ENCODE results near the gene MCL1. TPM values are rescaled to one million over a fixed set of nuclear protein-coding genes. Genes with fewer than 3 reads are reported as not detected.

Gene MCL1
- total and polyA plus RNA-seq, 9 donors, result 74.2 to 280 (median 145) TPM

- peak in 2 of 5 donors; percentile 3 to 15 for DNase-seq
- Histone ChIP-seq H3K4me3 (peak overlapping the region; percentile 93), H3K4me1 (ENCODE audit: insufficient read depth) (peaks cover 11% of the 10 kb centered on the region), H3K36me3 (no peaks in the 10 kb centered on the region), H3K9me3 (no peaks in the 10 kb centered on the region), H3K27ac (peak overlapping the region in 1 of 2 donors; percentile 96), H3K27me3 (no peaks in the 10 kb centered on the region)
- intact Hi-C loops (cut with DNase I), result no loop called here
- no peak for TF ChIP-seq EP300 (IDR thresholded peaks at IDR 0.05)
- no peak for TF ChIP-seq CTCF (IDR thresholded peaks at IDR 0.05)
- no peak for TF ChIP-seq POLR2A (IDR thresholded peaks at IDR 0.05)
- WGBS, 3 donors, result 2 to 3% (median 2%) methylated on average over 2 of the region's 2 CpGs
Observed at GRCh38 chr1:150576794-150577556, 2.4 kb downstream of the MCL1 start.

GRCh38 chr1:150576367-150576711 lies 3.1 kb downstream of the MCL1 start:
- TF ChIP-seq EP300 (IDR thresholded peaks at IDR 0.05) (no peak), CTCF (IDR thresholded peaks at IDR 0.05) (no peak), POLR2A (IDR thresholded peaks at IDR 0.05) (no peak)
- WGBS, 3 donors, result 3 to 4% (median 3%) methylated on average over 4 of the region's 4 CpGs

GRCh38 chr1:150575518-150576366 lies 3.7 kb downstream of the MCL1 start:
- Histone ChIP-seq H3K36me3 (no peaks in the 10 kb centered on the region), H3K4me1 (ENCODE audit: insufficient read depth) (peaks cover 11% of the 10 kb centered on the region), H3K9me3 (no peaks in the 10 kb centered on the region), H3K27ac (no peak overlapping the region), H3K27me3 (no peaks in the 10 kb centered on the region), H3K4me3 (peak overlapping the region; percentile 93)
- 2 to 4% (median 3%) methylated on average over 1 of the region's 1 CpG for WGBS, 3 donors
- peak in 2 of 5 donors; percentile 0 to 10 for DNase-seq
- intact Hi-C loops (cut with DNase I), result no loop called here
- no peak for TF ChIP-seq CTCF (IDR thresholded peaks at IDR 0.05)
- TF ChIP-seq POLR2A (IDR thresholded peaks at IDR 0.05), result no peak
- no peak for TF ChIP-seq EP300 (IDR thresholded peaks at IDR 0.05)

More at GRCh38 chr1:150576367-150576711, 3.1 kb downstream of the MCL1 start:
- Histone ChIP-seq H3K36me3 (no peaks in the 10 kb centered on the region), H3K4me3 (peak overlapping the region; percentile 93), H3K27ac (no peak overlapping the region), H3K4me1 (ENCODE audit: insufficient read depth) (peaks cover 11% of the 10 kb centered on the region), H3K27me3 (no peaks in the 10 kb centered on the region), H3K9me3 (no peaks in the 10 kb centered on the region)
- no peak for DNase-seq
- intact Hi-C loops (cut with DNase I), result no loop called here

GRCh38 chr1:150575072-150575489 lies 4.3 kb downstream of the MCL1 start:
- intact Hi-C loops (cut with DNase I), result no loop called here
- Histone ChIP-seq H3K27ac (no peak overlapping the region), H3K36me3 (no peaks in the 10 kb centered on the region), H3K4me3 (peak overlapping the region; percentile 93), H3K27me3 (no peaks in the 10 kb centered on the region), H3K4me1 (ENCODE audit: insufficient read depth) (peaks cover 10% of the 10 kb centered on the region), H3K9me3 (no peaks in the 10 kb centered on the region)
- TF ChIP-seq CTCF (IDR thresholded peaks at IDR 0.05) (no peak), EP300 (IDR thresholded peaks at IDR 0.05) (no peak), POLR2A (IDR thresholded peaks at IDR 0.05) (no peak)
- DNase-seq, result no peak
- WGBS, 3 donors, result 24 to 32% (median 31%) methylated on average over 4 of the region's 4 CpGs

Data from ovary (tissue), 9 donors.